Measurements from ENCODE around the gene FOXP1.

DNA sequence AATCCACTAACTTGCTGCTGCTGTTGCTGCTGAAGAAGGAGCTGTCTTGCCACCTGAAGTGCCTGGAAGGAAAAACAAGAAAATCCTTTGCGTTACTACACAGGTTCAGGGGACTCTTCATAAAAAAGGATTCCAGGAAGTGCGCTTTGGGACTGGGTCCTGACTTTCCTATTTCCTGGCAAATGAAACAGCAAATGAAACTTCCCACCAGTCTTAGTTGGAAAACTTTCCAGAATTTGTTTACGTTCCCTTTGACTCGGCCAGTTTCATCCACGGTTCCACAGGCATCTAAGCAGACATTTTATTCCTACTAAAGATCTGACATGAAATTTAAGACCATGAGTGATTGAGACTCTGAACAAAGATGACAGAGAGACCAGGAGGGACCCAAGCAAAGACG lies 471.0 kb downstream of the FOXP1 start:
- TF ChIP-seq, protein P1, sequence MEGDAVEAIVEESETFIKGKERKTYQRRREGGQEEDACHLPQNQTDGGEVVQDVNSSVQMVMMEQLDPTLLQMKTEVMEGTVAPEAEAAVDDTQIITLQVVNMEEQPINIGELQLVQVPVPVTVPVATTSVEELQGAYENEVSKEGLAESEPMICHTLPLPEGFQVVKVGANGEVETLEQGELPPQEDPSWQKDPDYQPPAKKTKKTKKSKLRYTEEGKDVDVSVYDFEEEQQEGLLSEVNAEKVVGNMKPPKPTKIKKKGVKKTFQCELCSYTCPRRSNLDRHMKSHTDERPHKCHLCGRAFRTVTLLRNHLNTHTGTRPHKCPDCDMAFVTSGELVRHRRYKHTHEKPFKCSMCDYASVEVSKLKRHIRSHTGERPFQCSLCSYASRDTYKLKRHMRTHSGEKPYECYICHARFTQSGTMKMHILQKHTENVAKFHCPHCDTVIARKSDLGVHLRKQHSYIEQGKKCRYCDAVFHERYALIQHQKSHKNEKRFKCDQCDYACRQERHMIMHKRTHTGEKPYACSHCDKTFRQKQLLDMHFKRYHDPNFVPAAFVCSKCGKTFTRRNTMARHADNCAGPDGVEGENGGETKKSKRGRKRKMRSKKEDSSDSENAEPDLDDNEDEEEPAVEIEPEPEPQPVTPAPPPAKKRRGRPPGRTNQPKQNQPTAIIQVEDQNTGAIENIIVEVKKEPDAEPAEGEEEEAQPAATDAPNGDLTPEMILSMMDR (IDR thresholded peaks at IDR 0.05), result no peak
- TF ChIP-seq POLR2AphosphoS5 (IDR thresholded peaks at IDR 0.05) (no peak), POLR2A (IDR thresholded peaks at IDR 0.05) (no peak)
